ENCODE data around the gene SMTNL2.
"Not testable (repeated sequence)": the region's sequence is repeated elsewhere in the genome, so short reads cannot be mapped to it uniquely, and the experiment has no call there.

SMTNL2 gene

DNA sequence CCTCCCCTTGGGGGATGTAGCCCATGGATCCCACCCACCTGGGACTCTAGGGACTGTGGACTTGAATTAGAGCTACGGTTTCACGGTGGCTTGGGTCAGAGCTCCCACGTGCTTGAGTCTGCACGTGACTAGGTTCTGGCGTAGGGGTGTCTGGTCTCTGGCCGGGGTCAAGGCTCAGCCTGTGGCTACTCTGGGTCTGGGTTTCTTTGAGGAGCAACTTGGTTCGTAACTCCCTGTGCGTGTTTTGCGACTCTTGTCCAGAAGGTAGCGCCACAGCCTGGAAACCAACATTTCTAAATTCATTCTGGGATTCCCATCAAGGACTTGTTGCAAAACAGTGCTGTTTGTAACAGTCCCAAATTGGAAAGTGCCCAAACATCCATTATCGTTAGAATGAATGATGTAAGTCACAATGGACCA, 23.5 kb upstream of the SMTNL2 start:
- DNase-seq: no peak

DNA sequence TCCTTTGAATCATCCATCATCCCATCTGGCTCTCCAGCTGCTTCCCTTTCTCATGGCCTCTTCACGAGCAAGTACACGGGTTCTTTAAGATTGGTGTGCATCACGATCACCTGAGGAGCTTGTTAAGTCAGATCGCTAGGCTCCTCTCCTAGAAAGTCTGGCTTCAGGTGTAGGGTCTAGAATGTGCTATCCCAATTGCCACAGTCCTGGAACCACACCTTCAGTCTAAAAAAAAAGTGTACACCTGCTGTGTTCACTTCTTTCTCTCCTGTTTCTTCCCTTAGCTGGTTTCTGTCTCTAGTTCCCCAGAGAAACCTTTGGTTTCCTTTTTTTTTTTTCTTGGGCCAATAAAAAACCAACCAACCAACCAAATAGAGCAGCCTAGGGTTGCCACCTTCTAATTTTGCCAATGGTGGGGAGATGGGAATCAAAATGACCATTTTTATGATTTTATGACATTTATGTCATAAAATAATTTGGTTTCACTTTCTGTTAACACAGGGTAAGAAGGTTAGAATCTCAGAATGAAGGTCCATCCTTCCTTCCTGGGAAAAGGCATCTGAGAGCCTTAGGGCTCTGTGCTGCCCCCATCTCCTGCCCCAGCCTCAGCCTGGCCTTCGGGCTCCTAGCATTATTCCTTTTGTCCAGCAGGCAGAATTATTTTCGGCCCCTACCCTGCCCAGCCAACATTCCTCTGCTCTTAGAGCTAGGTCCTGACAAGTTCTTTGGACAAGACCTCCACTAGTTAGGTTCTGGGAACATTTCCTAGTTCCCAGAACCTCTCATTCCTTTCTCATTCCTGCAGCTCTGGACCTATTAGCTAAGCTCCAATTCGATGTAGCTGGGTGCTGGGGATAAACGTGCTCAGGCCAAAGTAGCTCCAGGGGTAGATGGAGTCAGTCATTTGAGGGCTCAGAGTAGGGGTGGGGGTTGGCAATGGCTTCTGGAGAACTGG, 22.0 kb upstream of the SMTNL2 start:
- no peak for DNase-seq

DNA sequence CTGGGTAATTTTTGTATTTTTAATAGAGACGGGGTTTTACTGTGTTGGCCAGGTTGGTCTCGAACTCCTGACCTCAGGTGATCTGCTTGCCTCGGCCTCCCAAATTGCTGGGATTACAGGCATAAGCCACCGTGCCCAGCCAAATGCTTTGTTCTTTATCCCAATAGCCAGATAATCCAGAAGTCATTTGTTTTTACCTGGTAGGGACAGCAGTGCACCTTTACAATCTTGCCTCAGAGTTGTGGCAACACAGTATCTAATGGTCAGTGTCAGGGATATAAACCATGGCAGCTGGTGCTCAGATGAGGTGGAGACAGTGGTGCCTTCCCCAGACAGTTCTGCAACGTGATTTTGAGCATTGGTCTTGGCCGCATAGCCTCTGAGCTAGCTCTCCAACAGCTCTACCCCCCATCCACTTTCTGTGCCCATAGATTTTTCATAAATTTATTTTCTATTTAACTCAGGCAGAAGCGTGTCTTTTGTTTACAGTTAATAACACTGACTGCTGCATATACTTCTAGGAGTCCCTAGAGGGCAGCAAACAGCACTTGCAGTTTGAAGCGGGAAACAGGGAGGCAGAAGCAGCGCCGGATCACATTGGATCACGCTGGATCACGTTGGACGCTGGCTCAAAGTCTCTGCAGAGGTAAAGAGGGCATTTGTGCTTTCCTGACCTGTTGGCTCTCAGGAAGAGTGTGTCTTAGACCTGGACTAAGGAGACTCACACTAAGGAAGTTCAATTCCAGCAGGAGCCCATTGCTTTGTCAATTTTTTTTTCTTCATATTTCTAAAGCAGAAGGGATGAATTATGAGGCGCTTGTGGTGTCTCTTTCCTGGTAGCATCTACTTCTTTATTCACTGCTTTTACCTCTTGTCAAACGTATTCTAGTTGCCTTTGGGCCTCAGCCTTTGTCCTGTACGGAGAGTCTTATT, 18.9 kb upstream of the SMTNL2 start:
- DNase-seq: peak in 1 of 2 experiments; percentile 52

DNA sequence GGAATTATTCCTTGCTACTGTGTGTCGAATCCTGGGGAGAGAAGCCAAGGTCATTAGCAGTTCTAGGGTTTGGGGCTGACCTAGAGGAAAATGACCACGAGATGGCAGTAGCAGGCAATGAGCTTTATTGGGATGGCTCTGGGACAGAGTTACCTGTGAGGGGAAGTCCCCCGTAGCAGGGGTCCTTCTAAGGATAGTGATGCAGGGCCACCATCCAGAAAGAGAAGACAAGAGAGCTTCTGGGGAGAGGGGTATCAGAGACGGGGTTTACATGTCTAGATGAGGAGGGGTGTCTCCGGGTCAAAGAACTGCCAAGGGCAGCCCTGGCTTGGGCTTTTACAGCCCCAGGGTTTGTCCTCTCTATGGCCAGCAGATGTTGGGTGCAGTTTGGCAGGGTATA, 17.5 kb upstream of the SMTNL2 start:
- DNase-seq: peak; percentile 32 to 41

DNA sequence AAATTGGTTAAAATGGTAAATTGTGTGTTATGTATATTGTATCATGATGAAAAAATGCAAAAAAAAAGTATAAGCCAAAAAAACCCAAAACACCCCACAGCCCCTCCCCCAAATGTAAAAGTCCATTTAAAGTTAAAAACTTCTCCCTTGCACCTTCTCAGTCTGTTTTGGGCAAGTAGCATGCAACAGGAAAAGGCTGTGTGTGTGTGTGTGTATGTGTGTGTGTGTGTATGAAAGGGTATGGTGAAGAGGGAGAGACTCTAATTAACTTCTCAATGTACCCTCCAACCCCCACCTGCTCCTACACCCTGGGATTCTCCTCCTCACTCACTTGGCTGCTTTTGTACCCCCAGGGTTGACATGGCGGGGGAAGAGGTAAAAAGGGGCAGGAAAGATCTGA, 14.7 kb upstream of the SMTNL2 start:
- DNase-seq: no peak

DNA sequence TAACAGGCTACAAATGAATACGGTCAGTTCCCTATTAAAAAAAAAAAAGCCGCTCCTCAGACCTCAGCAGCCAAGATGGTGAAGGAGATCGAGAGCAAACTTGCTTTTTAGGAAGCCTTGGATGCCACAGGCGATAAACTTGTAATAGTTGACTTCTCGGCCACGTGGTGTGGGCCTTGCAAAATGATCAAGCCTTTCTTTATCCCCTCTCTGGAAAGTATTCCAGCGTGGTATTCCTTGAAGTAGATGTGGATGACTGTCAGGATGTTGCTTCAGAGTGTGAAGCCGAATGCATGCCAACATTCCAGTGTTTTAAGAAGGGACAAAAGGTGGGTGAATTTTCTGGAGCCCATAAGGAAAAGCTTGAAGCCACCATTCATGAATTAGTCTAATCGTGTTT, 12.2 kb upstream of the SMTNL2 start:
- no peak for DNase-seq

DNA sequence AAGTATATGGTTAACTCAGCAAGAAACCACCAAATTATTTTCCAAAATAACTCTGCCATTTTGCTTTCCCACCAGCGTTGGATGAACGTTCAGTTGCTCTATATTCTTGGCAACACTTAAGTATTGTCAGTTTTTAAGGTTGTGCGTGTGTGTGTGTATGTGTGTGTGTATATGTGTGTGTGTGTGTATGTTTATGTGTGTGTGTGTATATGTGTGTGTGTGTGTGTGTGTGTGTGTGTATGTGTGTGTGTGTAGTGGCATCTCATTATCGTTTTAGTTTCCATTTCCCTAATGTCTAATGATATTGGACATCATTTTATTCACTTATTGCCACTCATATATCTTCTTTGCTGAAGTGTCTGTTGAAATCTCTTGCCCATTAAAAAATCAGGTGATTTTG, 11.2 kb upstream of the SMTNL2 start:
- no peak for DNase-seq

DNA sequence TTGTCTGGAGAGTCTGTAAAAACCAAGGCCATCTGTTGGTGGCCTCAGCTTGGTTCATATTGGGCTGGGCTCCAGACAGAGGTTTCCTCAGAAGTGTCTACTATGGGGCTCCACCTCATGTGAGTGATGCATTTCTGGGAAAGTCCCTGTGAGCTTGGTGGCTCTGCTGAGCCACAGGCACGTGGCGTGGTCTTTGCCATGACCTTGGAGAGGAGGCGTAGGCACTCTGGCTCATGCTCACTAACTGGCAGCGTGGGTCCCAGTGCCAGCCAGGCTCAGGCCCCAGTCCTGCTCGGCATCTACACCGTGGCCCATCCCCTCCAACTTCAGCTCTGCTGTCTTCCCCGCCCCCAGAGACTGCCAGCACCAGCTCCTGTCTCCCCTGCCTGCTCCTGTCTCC, 10.7 kb upstream of the SMTNL2 start:
- DNase-seq: no peak

DNA sequence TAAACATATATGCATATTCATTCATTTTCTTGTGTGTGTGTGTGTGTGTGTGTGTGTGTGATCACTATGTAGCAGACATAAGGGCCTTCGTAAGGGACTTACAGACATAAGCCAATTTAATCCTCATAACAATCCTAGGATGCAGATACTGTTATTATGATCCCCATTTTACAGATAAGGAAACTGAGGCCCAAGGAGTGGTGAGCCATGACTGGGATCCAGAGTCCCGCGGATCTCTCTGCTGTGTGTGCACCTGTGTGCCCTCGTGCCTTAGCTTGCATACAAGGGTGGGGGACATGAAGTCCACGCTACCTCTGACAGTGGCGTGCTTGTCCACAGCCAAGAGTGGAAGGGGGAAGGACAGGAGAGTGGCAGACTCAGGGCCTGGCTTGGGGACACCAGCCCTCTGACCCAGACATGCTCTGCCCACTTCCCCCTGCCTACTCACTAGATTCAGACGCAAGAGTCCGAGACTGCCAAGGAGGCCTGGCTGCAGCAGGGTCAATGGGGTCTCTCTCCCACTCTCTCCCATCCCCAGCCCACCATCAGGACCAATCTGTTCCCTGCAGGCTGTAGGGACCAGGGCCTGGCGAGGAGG, 9.8 kb upstream of the SMTNL2 start:
- DNase-seq: no peak

DNA sequence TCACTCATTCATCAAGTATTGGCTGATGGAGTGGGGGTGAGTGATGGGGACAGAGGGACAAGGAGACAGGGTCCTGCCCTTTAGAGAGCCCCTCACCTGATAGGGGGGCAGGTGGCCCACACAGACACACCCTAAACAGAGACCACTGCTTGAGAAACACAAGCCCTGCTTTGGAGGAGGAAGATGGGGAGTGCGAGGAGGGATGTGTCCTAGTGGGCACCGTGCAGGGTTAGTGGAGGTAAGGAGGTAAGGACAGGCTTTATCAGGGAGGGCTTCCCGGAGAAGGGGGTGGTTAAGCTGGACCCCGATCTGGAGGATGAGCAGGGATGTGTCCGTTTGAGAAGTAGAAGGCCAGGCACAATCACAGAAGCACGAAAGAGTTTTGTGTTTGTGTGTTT, 8.2 kb upstream of the SMTNL2 start:
- no peak for DNase-seq

DNA sequence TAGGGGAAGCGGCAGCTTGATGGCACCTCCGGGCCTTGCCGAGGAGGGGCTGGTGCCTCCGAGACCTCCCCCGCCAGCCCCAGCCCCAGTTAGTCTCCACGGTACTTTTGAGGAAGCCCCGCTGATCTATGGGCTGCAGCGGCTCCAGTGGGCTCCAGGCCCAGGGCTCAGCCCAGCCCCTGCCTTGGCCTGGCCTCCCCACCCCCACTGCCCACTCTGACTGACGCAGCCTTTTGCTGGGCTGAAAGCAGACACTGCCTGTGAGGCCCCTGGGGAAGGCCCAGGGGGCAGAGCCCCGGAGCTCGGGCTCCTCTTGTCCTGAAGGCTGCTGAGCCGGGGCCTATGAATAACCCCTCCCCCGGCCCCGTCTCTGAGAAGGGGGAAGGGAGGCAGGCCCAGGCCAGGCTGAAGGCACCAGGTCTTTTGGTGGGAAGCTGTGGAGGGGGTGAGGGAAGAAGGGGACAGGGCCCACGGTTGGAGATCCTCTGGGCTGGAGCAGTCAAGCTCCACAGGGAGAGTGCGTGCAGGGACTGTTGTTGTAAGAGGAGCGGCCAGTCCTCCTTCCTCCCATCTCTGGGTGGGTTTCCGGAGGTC, 7.5 kb upstream of the SMTNL2 start:
- no peak for DNase-seq

DNA sequence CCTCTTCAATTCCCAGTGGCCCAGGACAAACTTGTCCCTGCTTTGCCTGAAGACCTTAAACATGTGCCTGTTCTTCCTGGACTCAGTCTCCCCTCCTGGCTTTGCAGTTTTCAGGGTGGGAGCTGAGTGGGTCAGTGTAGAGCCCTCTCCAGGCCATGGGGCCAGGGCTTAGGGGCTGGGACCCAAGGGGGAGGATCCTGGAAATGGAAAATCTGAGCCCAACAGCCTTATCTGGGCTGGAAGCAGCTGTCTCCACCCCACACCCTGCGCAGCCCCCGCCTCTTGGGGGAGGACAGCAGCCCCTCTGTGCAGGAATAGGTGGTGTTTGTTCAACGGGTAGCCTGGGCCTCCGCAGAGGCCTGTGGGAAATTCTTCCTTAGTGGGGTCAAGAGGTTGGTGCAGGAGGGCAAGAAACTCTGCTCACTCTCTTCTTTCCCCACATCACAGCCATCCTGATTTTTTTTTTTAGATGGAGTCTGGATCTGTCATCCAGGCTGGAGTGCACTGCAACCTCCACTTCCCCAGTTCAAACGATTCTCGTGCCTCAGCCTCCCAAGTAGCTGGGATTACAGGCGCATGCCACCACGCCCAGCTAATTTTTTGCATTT, 6.8 kb upstream of the SMTNL2 start:
- no peak for DNase-seq

DNA sequence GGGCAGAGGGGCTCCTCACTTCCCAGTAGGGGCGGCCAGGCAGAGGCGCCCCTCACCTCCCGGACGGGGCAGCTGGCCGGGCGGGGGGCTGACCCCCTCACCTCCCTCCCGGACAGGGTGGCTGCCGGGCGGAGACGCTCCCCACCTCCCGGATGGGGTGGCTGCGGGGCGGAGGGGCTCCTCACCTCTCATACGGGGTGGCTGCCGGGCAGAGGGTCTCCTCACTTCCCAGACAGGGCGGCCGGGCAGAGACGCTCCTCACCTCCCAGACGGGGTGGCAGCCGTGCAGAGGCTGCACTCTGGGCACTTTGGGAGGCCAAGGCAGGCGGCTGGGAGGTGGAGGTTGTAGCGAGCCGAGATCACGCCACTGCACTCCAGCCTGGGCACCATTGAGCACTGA, 6.0 kb upstream of the SMTNL2 start:
- DNase-seq: not testable (repeated sequence)

DNA sequence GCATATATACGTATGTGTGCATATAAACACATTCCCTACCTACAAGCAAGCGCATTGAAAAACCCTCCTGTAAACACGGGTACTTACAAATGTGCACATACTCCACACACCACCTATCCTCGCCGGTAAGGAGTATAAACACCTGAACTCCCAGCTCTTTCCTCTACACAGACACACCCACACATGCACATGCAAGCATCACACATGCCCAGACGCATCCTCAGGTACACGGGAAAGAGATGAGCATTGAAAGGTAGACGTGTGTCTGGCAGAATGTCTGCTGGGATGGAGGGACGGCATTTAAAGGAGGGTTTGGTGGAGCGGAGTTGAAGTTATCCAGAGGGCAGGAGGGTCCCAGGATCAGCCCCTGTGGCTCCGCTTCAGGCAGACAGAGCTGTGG, 4.7 kb upstream of the SMTNL2 start:
- no peak for DNase-seq

DNA sequence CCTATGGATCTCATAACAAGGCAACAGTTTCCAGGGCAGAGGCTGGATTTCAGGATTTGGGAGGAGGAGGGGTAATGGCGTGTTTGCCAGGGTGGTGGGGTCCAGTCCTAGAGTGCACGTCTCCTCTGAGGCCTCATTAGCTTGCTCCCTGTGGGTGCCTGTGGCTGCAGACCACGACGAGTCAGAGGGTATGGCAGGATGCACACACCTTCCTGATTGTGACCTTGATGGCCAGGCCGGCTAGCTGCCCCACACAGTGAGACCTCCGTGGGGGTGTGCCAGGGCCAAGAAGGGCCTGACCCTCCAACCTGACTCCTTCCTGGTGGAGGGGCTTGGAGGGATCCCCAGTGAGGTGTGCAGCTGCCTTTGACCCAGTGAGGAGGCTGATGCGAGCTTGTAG, 4.0 kb upstream of the SMTNL2 start:
- no peak for DNase-seq

DNA sequence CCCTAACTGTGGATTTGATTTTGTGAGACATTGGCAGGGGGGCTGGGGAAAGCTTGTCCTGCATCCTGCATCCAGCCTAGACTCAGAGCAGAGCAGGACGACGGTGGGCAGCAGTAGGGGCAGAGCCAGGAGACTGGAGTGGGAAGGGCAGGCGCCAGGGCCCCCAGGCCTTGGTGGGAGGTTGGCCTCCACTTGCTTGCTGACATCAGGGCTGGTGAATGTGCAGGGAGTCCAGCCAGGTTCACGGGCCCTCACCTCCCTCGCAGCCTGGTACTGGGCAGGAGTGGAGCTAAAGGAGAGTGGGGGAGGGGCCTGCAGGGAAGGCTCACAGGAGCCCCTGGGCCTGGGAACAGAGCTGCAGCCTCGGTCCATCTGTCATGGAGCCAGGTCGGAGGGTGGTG, 2.2 kb upstream of the SMTNL2 start:
- DNase-seq: no peak

DNA sequence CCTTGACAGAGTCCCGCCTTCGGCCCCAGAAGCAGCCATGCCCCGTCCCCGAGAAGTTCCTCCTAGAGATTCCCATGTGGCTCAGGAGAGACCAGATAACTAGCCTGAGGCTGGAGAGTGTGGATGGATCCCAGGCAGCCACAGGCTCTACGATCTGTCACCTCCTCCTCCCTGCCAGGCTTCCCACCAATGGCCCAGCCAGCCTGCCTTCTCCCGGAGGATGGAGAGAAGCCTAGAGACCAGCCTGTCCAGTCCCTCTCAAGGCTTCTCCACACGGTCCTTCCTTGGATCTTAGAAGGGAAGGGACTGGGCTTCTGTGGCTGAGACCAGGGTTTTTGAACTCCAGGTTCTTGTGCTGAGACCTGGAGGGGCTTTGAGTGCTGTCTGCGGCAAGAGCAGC, 1.6 kb upstream of the SMTNL2 start:
- DNase-seq: no peak

DNA sequence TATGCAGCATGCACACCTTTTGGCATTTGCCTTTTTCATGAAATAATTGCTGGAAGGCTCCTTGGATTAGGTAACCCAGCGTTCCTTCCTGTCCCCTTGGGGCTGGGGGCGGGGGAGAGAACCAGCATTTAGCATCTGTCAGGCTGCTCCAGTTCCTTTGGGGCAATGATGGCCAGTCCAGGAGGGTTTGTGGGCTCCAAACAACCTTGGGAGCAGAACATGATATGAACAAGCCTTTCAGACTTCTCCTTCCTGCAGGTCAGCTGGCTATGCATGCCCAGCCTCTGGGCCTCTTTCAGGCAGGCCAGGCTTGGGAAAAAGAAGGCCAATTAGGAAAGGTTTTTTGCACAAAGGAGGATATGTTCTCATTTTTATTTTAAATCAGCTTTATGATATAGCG, 1.1 kb upstream of the SMTNL2 start:
- no peak for DNase-seq

DNA sequence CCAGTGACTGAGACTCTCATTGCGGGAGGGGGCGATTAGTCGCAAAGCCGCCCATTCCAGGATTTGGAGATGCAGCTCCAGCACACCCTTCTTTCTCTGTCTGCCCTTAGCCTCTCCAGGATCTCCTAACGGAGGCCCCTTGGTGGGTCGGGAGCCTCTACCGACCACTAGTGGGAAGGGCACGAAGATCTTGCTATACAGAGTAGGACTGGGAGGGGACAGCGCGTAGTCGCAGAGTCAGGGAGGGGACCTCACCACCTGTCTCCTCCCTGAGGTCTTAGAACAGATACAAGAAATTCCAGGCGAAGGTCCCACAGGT, 588 bp upstream of the SMTNL2 start:
- DNase-seq: no peak

DNA sequence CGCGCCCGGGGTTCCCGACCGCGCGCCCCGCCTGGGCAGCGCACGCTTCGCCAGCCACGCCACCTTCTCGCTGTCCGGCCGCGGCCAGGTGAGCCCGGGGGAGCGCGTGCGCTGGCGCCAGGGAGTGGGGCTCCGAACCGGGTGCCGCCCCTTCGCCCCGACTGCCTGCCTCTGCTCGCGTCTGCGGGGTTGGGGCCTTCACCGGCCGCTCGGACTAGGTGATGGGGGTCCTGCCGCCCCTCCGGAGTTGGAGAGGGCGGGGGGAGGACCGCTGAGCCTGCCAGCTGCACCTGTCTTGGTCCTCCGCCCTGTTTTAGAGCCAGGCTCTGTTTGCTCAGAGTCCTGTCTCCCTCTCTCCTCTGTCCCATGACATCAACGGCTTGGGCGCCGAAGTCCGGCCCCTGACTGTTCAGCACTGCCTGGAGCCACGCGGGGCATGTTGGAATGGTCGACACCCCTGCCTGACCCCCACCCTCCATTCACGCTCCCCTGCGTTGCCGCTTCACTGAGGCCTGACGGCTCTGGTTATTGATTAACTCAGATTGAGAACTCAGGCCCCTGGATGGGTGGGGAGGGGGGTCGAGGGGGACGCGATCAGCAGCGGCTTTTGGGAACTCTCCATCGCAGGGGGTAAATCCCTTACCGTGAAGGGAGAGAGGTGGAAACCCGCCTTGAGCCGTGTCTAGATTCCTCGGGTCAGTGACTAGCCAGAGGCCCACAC, 748 bp downstream of the SMTNL2 start:
- no peak for DNase-seq

DNA sequence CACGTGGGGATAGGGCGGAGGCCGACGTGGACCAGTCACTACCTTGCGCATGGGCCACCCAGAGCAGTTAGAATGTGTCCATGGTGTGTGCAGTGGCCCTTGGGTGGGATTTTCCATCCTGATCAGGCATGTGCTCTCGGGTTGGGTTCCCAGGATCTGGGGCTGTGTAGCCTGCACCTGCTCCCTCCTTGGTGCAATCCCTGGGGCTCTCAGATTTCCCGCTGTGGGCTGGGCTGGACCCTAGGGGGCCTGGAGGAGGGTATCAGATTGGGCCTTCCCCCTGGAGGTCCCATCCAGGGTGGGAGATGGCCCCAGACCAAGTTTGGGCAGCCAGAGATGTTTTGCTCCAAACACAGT, 1.3 kb downstream of the SMTNL2 start:
- no peak for DNase-seq

DNA sequence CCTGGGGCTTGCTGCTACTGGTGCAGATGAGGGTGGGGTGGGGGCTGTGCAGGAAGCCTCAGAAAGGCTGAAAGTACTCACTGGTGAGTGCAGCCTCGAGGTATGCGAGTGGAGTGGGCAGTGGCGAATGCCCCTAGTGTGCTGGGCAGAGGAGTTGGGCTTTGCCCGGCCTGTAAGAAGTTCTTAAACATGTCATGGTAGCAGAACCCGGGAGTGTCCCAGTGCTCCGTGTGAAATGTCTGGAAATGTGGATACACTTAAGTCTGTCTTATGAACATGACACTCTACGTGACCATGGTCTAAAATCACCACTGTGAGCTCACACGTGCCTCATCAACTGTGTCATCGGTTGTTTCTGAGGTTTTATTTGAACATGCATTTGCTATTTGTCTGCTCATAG, 1.7 kb downstream of the SMTNL2 start:
- no peak for DNase-seq

All from NCI-H187 (cell line).